ENCODE results near the gene GAD1. TPM values are rescaled to one million over a fixed set of nuclear protein-coding genes. Genes with fewer than 3 reads are reported as not detected.

The GAD1 gene
- total RNA-seq, 3 donors from 2014 or later: 0.15 to 0.66 (median 0.48) TPM

DNA sequence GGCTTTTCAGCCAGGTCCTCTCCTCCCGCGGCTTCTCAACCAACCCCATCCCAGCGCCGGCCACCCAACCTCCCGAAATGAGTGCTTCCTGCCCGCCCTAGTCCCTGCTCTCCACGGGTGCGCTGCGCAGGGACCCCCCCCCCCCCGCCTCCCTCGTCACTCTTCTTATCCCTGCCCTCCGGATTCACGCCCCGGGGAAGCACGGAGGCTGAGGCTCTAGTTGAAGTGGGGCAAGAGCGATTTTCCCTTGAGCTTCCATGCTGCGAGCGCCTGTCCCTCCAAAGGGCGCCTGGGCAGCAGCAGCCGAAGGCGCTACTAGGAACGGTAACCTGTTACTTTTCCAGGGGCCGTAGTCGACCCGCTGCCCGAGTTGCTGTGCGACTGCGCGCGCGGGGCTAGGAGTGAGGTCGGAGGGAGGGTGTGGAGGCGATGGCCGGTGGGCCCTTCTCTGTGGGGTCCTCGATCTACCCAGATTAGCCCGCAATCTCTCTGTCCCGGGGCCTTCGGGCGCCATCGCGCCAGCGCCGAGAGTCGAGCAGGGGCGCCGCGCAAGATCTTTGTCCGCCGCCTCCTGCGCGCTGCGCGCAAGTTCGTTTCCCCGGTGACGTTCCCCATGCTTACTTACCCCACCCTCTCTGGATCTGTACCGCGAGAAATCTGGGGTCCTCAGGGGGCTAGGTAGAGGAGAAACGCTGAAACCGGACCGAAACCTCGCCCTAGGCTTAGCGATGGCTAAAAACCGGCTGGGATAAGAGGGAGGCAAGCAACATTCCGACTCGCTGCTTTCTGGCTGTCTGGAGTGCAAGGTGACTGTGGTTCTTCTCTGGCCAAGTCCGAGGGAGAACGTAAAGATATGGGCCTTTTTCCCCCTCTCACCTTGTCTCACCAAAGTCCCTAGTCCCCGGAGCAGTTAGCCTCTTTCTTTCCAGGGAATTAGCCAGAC, 677 bp downstream of the GAD1 start:
- TF ChIP-seq, protein P1, sequence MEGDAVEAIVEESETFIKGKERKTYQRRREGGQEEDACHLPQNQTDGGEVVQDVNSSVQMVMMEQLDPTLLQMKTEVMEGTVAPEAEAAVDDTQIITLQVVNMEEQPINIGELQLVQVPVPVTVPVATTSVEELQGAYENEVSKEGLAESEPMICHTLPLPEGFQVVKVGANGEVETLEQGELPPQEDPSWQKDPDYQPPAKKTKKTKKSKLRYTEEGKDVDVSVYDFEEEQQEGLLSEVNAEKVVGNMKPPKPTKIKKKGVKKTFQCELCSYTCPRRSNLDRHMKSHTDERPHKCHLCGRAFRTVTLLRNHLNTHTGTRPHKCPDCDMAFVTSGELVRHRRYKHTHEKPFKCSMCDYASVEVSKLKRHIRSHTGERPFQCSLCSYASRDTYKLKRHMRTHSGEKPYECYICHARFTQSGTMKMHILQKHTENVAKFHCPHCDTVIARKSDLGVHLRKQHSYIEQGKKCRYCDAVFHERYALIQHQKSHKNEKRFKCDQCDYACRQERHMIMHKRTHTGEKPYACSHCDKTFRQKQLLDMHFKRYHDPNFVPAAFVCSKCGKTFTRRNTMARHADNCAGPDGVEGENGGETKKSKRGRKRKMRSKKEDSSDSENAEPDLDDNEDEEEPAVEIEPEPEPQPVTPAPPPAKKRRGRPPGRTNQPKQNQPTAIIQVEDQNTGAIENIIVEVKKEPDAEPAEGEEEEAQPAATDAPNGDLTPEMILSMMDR (IDR thresholded peaks at IDR 0.05): no peak
- TF ChIP-seq POLR2AphosphoS5 (IDR thresholded peaks at IDR 0.05) (no peak), POLR2A (IDR thresholded peaks at IDR 0.05) (no peak)
- Histone ChIP-seq H3K36me3 (no peaks in the 10 kb centered on the region), H3K4me3 (peak overlapping the region; percentile 30 to 76 (median 45)), H3K27ac (no peak overlapping the region), H3K4me1 (peaks cover 11 to 19% of the 10 kb centered on the region in 2 donors), H3K9me3 (no peaks in the 10 kb centered on the region), H3K27me3 (peaks cover 19 to 96% of the 10 kb centered on the region in 2 donors)
- DNase-seq (ENCODE audit: low spot score in 2 of 2): no peak
- intact Hi-C loops (cut with DNase I; ENCODE audit: low total_unique reads): no loop called here

DNA sequence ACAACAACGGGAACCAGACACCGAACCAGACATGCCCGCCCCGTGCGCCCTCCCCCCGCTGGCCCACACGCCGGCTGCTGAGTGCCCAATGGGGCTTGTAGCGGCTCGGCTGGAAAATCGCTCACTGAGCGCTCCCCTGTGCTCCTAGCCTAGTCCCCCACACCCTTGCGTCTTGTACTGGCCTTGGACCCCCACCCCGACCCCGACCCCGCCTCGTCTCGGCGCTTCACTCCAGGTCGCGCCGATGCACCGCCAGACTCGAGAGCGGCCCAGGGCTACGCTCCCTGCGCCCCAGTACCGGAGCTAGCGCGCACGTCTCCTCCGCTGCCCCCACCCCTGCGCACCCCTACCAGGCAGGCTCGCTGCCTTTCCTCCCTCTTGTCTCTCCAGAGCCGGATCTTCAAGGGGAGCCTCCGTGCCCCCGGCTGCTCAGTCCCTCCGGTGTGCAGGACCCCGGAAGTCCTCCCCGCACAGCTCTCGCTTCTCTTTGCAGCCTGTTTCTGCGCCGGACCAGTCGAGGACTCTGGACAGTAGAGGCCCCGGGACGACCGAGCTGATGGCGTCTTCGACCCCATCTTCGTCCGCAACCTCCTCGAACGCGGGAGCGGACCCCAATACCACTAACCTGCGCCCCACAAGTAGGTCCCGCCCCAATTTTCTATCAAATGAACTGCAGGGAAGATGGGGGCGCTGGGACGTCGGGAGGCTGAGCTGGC, 1.5 kb downstream of the GAD1 start:
- DNase-seq (ENCODE audit: low spot score in 2 of 2): no peak
- intact Hi-C loops (cut with DNase I; ENCODE audit: low total_unique reads): no loop called here

DNA sequence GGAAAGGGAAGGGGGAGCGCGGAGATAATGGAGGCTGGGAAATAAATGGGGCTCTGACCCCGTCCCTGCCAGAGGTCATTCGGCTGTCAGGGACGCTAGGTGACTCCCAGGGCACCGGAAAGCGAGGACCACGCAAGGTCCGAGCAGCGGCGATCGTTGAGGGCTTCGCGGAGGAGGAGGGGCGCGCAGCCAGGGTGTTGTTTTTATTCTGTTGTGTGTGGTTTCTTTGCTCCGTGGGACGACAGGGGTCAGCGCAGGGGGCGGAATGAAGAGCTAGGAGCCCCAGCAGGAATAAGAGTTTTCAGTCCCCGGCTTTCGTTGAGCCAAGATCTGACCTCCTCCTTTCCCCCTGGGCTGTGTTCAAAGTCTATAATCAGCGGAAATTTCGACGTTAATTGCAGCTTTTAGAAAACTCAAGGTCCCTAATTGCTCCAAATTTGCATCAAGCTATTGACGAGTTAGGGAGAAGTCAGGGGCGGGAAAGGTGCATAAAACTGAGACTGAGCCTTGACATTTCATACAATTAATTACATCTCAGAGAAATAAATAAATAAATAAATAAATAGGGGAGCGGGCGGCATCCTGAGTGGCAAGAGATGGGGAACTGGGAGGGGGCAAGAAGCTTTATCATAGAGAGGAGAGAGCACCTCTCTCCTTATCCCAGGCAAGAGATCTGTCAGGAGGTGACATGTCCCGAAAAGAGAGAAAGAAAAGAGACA, 2.2 kb downstream of the GAD1 start:
- Histone ChIP-seq H3K9me3 (no peaks in the 10 kb centered on the region), H3K36me3 (no peaks in the 10 kb centered on the region), H3K27me3 (peaks cover 18 to 100% of the 10 kb centered on the region in 2 donors), H3K4me1 (peaks cover 11 to 23% of the 10 kb centered on the region in 2 donors), H3K4me3 (peak overlapping the region in 1 of 3 donors; percentile 76), H3K27ac (no peak overlapping the region)
- no peak for DNase-seq (ENCODE audit: low spot score in 2 of 2)
- TF ChIP-seq, protein P1 (IDR thresholded peaks at IDR 0.05): no peak
- intact Hi-C loops (cut with DNase I; ENCODE audit: low total_unique reads): no loop called here

More for the DNA sequence above, 1.5 kb downstream of the GAD1 start:
- Histone ChIP-seq H3K9me3 (no peaks in the 10 kb centered on the region), H3K27me3 (peaks cover 19 to 100% of the 10 kb centered on the region in 2 donors), H3K36me3 (no peaks in the 10 kb centered on the region), H3K4me1 (peaks cover 11 to 21% of the 10 kb centered on the region in 2 donors), H3K4me3 (peak overlapping the region; percentile 30 to 76 (median 45)), H3K27ac (no peak overlapping the region)
- TF ChIP-seq POLR2A (IDR thresholded peaks at IDR 0.05): no peak
- TF ChIP-seq, protein P1 (IDR thresholded peaks at IDR 0.05): no peak
- TF ChIP-seq POLR2AphosphoS5 (IDR thresholded peaks at IDR 0.05): no peak

DNA sequence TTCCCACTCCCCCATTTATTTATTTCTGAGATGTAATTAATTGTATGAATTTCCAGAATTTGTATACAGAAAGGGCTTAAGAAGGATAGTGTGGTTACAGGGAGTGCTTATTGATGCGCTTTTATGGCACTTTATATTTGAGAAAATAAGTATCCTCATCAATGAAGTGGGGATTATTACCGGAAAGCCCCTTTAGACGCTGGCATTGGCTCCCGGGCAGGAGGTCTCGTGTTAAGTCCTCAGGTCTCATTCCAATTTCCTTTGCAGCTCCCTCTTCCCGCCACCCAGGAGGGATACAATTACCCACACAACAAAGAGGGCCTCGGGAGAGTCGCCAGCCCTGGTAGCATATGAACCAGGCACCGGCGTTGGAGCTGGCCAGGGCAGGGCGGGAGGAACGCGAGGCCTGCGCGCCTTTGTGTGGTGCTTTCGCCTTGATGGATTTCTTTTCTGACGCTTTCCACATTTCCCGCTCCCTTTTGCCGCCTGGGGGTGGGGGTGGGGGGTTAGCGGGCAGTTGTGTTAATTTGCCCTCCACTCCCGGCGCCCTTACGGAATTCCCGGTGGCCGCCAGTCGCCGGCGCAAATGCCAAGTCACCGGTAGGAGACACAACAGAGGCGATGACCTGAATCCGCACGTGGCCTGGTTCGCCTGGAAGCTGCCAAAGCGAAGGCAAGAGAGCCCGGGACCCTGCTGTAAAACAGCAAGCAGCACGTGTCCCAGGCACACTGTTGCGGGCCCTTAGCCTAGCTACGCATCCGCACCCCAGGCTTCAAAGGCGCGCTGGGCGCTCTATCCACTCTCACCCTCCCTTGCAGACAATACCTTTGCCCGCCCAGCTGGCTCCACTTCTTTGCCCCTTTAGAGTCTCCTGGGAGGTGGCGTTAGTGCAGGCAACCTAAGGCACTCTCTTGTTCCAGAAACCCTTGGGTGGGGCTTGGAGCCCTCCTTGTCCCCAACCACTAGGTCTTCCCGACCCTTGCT, 3.3 kb downstream of the GAD1 start:
- peak overlapping the region; percentile 7 to 61 (median 45) for H3K4me3 ChIP-seq
- no peaks in the 10 kb centered on the region for H3K9me3 ChIP-seq
- DNase-seq (ENCODE audit: low spot score in 2 of 2): no peak
- TF ChIP-seq POLR2A (IDR thresholded peaks at IDR 0.05): no peak
- TF ChIP-seq POLR2AphosphoS5 (IDR thresholded peaks at IDR 0.05): no peak
- TF ChIP-seq, protein P1 (IDR thresholded peaks at IDR 0.05): no peak
- intact Hi-C loops (cut with DNase I; ENCODE audit: low total_unique reads): no loop called here
- H3K36me3 ChIP-seq: no peaks in the 10 kb centered on the region
- no peak overlapping the region for H3K27ac ChIP-seq
- peaks cover 18 to 95% of the 10 kb centered on the region in 2 donors for H3K27me3 ChIP-seq
- H3K4me1 ChIP-seq: peaks cover 11 to 22% of the 10 kb centered on the region in 2 donors

All from breast epithelium (tissue), 4 donors.